NCI-H1092 treated with DMSO at 0.1 percent for 48 hours (cell line): Measurements from ENCODE around the gene ADGRB2.
"Not testable (repeated sequence)": the region's sequence is repeated elsewhere in the genome, so short reads cannot be mapped to it uniquely, and the experiment has no call there.

Source experiments
- DNase-seq: peaks from one replicate; lab custom pipeline; 2025; lab: John Stamatoyannopoulos, UW

ADGRB2 gene

GRCh38 chr1:31726715-31727114, 37.4 kb downstream of the ADGRB2 start:
- DNase-seq = no peak

GRCh38 chr1:31725777-31726535, 38.2 kb downstream of the ADGRB2 start:
- peak; percentile 47 for DNase-seq

- DNase-seq = no peak
Observed at GRCh38 chr1:31725134-31725533, 39.0 kb downstream of the ADGRB2 start.

- no peak for DNase-seq
Observed at GRCh38 chr1:31723828-31724359, 40.2 kb downstream of the ADGRB2 start.

- no peak for DNase-seq
Observed at GRCh38 chr1:31718327-31718897, 45.7 kb downstream of the ADGRB2 start.

GRCh38 chr1:31717341-31717740, 46.8 kb downstream of the ADGRB2 start:
- no peak for DNase-seq

- no peak for DNase-seq
Observed at GRCh38 chr1:31715873-31716220, 48.3 kb downstream of the ADGRB2 start.

- peak; percentile 86 for DNase-seq
Observed at GRCh38 chr1:31715087-31715872, 48.9 kb downstream of the ADGRB2 start.

- peak; percentile 52 for DNase-seq
Observed at GRCh38 chr1:31714442-31715086, 49.6 kb downstream of the ADGRB2 start.

- DNase-seq = no peak
Observed at GRCh38 chr1:31712630-31713029, 51.5 kb downstream of the ADGRB2 start.

GRCh38 chr1:31712068-31712467, 52.1 kb downstream of the ADGRB2 start:
- DNase-seq = no peak

- DNase-seq = no peak
Observed at GRCh38 chr1:31708324-31708723, 55.8 kb downstream of the ADGRB2 start.

GRCh38 chr1:31707711-31708110, 56.4 kb downstream of the ADGRB2 start:
- DNase-seq = no peak

GRCh38 chr1:31707059-31707600, 57.0 kb downstream of the ADGRB2 start:
- DNase-seq = not testable (repeated sequence)

- DNase-seq = no peak
Observed at GRCh38 chr1:31706384-31707058, 57.6 kb downstream of the ADGRB2 start.

- DNase-seq = no peak
Observed at GRCh38 chr1:31705080-31705866, 58.9 kb downstream of the ADGRB2 start.

- peak; percentile 66 for DNase-seq
Observed at GRCh38 chr1:31704271-31705079, 59.7 kb downstream of the ADGRB2 start.

GRCh38 chr1:31703431-31704270, 60.5 kb downstream of the ADGRB2 start, which contains the start of gene COL16A1:
Gene COL16A1 (minus strand): TSS chr1:31704017. CDS start chr1:31702193, 1,824 bp downstream.
- no peak for DNase-seq
